ENCODE results near the gene PLA2G4F. TPM values are rescaled to one million over a fixed set of nuclear protein-coding genes. Genes with fewer than 3 reads are reported as not detected.

PLA2G4F gene
- total RNA-seq, 2 experiments from 2014 or later, result not detected

DNA sequence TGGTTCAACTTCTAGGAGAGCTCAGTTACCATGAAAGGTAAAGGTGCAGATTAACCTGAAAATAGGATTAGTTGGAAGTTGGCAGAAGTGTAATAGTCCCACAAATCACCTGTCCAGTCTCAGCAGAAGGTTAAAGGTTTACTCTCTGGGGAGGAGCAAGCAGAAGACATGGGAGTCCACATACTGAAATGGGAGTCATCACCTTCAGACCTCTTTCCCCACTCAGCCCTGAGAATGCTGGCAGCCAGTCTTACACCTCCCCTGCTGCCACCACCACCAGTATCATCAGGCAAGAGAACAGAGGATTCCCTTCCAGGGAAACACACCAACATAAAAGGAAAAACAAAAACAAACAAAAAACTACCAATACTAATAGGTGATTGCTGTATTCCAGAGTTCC, 48.2 kb downstream of the PLA2G4F start:
- H3K27ac ChIP-seq (ENCODE audit: low read depth in 1 of 2, low read length in 2 of 2), result no peak overlapping the region
- no peak overlapping the region for H3K27ac Mint-ChIP-seq
- H3K9me3 Mint-ChIP-seq, result no peaks in the 10 kb centered on the region
- ChIA-PET POLR2A (no interaction called here), CTCF (no interaction called here)
- TF ChIP-seq, protein P1, sequence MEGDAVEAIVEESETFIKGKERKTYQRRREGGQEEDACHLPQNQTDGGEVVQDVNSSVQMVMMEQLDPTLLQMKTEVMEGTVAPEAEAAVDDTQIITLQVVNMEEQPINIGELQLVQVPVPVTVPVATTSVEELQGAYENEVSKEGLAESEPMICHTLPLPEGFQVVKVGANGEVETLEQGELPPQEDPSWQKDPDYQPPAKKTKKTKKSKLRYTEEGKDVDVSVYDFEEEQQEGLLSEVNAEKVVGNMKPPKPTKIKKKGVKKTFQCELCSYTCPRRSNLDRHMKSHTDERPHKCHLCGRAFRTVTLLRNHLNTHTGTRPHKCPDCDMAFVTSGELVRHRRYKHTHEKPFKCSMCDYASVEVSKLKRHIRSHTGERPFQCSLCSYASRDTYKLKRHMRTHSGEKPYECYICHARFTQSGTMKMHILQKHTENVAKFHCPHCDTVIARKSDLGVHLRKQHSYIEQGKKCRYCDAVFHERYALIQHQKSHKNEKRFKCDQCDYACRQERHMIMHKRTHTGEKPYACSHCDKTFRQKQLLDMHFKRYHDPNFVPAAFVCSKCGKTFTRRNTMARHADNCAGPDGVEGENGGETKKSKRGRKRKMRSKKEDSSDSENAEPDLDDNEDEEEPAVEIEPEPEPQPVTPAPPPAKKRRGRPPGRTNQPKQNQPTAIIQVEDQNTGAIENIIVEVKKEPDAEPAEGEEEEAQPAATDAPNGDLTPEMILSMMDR (IDR thresholded peaks at IDR 0.05), result no peak
- no peak overlapping the region for H3K4me3 Mint-ChIP-seq
- H3K4me1 ChIP-seq (ENCODE audit: insufficient read depth, low read length), result peaks cover 2% of the 10 kb centered on the region
- H3K36me3 ChIP-seq (ENCODE audit: insufficient read depth, low read length), result no peaks in the 10 kb centered on the region
- H3K4me1 Mint-ChIP-seq (ENCODE audit: low read depth), result peaks cover 6% of the 10 kb centered on the region
- no peaks in the 10 kb centered on the region for H3K27me3 ChIP-seq (ENCODE audit: control insufficient read depth in 1 of 2, insufficient read depth in 2 of 2, low read length in 2 of 2)
- peaks cover 0 to 4% of the 10 kb centered on the region in 2 experiments for H3K9me3 ChIP-seq (ENCODE audit: control insufficient read depth in 1 of 2, insufficient read depth in 1 of 2, low read length in 2 of 2)
- no peak overlapping the region for H3K4me3 ChIP-seq (ENCODE audit: low read length)
- intact Hi-C loops (cut with DNase I, micrococcal nuclease), result no loop called here
- no peak for DNase-seq
- no peaks in the 10 kb centered on the region for H3K36me3 Mint-ChIP-seq (ENCODE audit: low read depth)
- H3K27me3 Mint-ChIP-seq, result peaks cover 25% of the 10 kb centered on the region
- ATAC-seq (ENCODE audit: poor library complexity), result no peak

DNA sequence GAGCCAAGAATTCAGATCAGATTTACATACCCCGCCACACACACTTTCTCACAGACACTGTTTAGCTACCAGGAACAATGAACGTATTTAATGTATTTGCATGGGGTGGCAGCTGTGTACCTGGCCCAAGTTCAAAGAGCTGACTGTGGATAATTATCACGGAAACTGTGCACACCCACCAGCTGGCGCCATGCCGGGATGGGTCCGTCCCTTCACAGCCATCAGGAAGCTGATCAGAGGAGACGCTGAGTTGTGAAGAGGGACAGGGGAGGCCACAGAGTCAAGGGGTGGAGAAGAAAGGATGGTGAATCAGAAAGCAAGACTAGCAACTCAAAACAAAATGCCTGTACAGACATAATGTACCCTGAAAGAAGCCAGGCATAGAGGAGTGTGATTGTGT, 49.0 kb downstream of the PLA2G4F start:
- peak overlapping the region; percentile 20 for H3K4me3 Mint-ChIP-seq
- ChIA-PET POLR2A (no interaction called here), CTCF (no interaction called here)
- Histone ChIP-seq H3K4me1 (ENCODE audit: insufficient read depth, low read length) (peaks cover 2% of the 10 kb centered on the region), H3K27ac (ENCODE audit: low read depth in 1 of 2, low read length in 2 of 2) (no peak overlapping the region), H3K9me3 (ENCODE audit: control insufficient read depth in 1 of 2, insufficient read depth in 1 of 2, low read length in 2 of 2) (no peaks in the 10 kb centered on the region), H3K4me3 (ENCODE audit: low read length) (no peak overlapping the region), H3K27me3 (ENCODE audit: control insufficient read depth in 1 of 2, insufficient read depth in 2 of 2, low read length in 2 of 2) (no peaks in the 10 kb centered on the region), H3K36me3 (ENCODE audit: insufficient read depth, low read length) (no peaks in the 10 kb centered on the region)
- H3K36me3 Mint-ChIP-seq (ENCODE audit: low read depth), result no peaks in the 10 kb centered on the region
- DNase-seq (peak in 2 of 14 experiments; percentile 13 to 14), ATAC-seq (ENCODE audit: poor library complexity) (peak; percentile 32)
- TF ChIP-seq, protein P1 (IDR thresholded peaks at IDR 0.05), result no peak
- peaks cover 6% of the 10 kb centered on the region for H3K4me1 Mint-ChIP-seq (ENCODE audit: low read depth)
- no peaks in the 10 kb centered on the region for H3K9me3 Mint-ChIP-seq
- no peak overlapping the region for H3K27ac Mint-ChIP-seq
- peaks cover 25% of the 10 kb centered on the region for H3K27me3 Mint-ChIP-seq
- intact Hi-C loops (cut with DNase I, micrococcal nuclease), result no loop called here

DNA sequence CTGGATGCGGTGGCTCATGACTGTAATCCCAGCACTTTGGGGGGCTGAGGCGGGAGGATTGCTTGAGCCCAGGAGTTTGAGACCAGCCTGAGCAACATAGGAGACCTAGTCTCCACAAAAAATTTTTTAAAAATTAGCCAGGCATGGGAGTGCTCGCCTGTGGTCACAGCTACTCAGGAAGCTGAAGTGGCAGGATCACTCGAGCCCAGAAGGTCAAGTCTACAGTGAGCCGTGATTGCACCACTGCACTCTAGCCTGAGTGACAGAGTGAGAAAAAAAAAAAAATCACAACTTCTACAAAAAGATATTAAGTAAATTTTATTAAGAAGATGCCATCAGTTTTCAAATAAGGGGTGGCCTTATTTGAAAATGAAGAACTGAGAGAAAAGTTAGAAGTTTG, 50.1 kb downstream of the PLA2G4F start:
- H3K27ac ChIP-seq (ENCODE audit: low read depth in 1 of 2, low read length in 2 of 2), result no peak overlapping the region
- H3K27me3 ChIP-seq (ENCODE audit: control insufficient read depth in 1 of 2, insufficient read depth in 2 of 2, low read length in 2 of 2), result no peaks in the 10 kb centered on the region
- H3K36me3 Mint-ChIP-seq (ENCODE audit: low read depth), result no peaks in the 10 kb centered on the region
- H3K9me3 Mint-ChIP-seq, result no peaks in the 10 kb centered on the region
- H3K27me3 Mint-ChIP-seq, result peaks cover 25% of the 10 kb centered on the region
- H3K9me3 ChIP-seq (ENCODE audit: control insufficient read depth in 1 of 2, insufficient read depth in 1 of 2, low read length in 2 of 2), result no peaks in the 10 kb centered on the region
- intact Hi-C loops (cut with DNase I, micrococcal nuclease), result no loop called here
- no peak for ATAC-seq (ENCODE audit: poor library complexity)
- H3K4me3 Mint-ChIP-seq, result no peak overlapping the region
- DNase-seq, result no peak
- TF ChIP-seq, protein P1 (IDR thresholded peaks at IDR 0.05), result no peak
- no peaks in the 10 kb centered on the region for H3K36me3 ChIP-seq (ENCODE audit: insufficient read depth, low read length)
- ChIA-PET POLR2A (interaction anchor here (0.7 kb wide), 1 partner anchor 1859 kb away, joined by 3 read pairs; no protein-coding TSS in a partner anchor), CTCF (no interaction called here)
- peaks cover 6% of the 10 kb centered on the region for H3K4me1 Mint-ChIP-seq (ENCODE audit: low read depth)
- no peak overlapping the region for H3K27ac Mint-ChIP-seq
- peaks cover 2% of the 10 kb centered on the region for H3K4me1 ChIP-seq (ENCODE audit: insufficient read depth, low read length)
- no peak overlapping the region for H3K4me3 ChIP-seq (ENCODE audit: low read length)

Measured in CD4-positive, alpha-beta T cell (primary cell).